ENCODE data around the gene FPR2. TPM values are rescaled to one million over a fixed set of nuclear protein-coding genes. Genes with fewer than 3 reads are reported as not detected.

The FPR2 gene, protein sequence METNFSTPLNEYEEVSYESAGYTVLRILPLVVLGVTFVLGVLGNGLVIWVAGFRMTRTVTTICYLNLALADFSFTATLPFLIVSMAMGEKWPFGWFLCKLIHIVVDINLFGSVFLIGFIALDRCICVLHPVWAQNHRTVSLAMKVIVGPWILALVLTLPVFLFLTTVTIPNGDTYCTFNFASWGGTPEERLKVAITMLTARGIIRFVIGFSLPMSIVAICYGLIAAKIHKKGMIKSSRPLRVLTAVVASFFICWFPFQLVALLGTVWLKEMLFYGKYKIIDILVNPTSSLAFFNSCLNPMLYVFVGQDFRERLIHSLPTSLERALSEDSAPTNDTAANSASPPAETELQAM
- total RNA-seq = not detected

DNA sequence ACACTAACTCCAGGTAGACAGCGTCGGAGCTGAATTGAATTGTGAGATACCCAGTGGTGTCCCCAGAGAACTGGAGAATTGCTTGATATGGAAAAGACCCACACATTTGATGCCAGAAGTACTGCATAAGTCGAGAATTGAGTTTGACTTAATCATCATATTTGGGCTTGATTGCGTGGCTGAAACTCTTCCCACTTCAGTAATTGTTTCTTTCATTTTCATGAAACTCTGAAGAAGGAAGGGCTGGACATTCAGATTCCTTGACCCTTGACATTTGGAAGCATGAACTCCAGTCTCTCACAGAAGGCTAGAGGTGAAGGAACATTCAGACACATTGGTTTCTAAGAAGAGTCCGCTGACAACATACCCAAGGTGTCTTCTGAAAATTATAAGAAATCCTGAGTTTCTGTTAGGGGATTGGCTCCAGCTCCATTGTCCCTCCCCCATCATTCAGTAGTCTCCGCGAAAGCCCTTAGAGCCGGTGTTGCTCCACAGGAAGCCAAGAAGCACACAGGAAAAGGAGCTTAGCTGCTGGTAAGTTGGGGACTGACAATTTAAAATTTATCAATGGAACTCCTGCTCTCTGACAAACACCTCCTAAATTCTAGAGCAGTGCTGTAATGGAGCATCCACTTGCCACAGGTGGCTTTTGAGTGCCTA, at the start of gene FPR2:
Gene FPR2 (plus strand): TSS at position 484 of the 660 bp plus-strand sequence. CDS start 7,479 bp downstream, outside the sequence.
- Mint-ChIP-seq H3K4me1 (ENCODE audit: low read depth) (peaks cover 3% of the 10 kb centered on the region), H3K9me3 (peaks cover 3% of the 10 kb centered on the region), H3K27me3 (ENCODE audit: low read depth) (peaks cover 33% of the 10 kb centered on the region), H3K27ac (no peak within 1 kb of the TSS), H3K36me3 (ENCODE audit: low read depth) (no peaks in the 10 kb centered on the region), H3K4me3 (no peak within 1 kb of the TSS)
- intact Hi-C loops (cut with micrococcal nuclease) = no loop called here
- no peak for DNase-seq
- CTCF ChIA-PET = interaction anchor here (0.5 kb wide), 1 partner anchor 32 kb away, joined by 3 read pairs; no protein-coding TSS in a partner anchor

DNA sequence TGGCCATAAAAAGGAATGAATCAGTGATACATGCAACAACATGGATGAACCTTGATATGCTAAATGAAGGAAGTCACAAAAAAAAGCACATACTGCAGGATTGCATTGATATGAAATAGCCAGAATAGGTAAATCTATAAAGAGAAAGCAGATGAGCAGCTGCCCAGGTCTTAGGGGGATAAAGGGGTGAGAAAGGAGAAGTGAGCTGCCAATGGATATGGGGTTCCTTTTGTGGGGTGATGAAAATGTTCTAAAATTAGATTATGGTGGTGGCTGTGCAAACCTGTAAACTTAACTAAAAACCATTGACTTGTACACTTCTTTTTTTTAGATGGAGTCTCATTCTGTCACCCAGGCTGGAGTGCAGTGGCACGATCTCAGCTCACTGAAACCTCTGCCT, 49.3 kb upstream of the FPR2 start:
- CTCF ChIA-PET = no interaction called here
- Mint-ChIP-seq H3K4me1 (ENCODE audit: low read depth) (no peaks in the 10 kb centered on the region), H3K4me3 (no peak overlapping the region), H3K36me3 (ENCODE audit: low read depth) (peaks cover 6% of the 10 kb centered on the region), H3K9me3 (no peaks in the 10 kb centered on the region), H3K27ac (no peak overlapping the region), H3K27me3 (ENCODE audit: low read depth) (no peaks in the 10 kb centered on the region)
- intact Hi-C loops (cut with micrococcal nuclease) = no loop called here
- no peak for DNase-seq

DNA sequence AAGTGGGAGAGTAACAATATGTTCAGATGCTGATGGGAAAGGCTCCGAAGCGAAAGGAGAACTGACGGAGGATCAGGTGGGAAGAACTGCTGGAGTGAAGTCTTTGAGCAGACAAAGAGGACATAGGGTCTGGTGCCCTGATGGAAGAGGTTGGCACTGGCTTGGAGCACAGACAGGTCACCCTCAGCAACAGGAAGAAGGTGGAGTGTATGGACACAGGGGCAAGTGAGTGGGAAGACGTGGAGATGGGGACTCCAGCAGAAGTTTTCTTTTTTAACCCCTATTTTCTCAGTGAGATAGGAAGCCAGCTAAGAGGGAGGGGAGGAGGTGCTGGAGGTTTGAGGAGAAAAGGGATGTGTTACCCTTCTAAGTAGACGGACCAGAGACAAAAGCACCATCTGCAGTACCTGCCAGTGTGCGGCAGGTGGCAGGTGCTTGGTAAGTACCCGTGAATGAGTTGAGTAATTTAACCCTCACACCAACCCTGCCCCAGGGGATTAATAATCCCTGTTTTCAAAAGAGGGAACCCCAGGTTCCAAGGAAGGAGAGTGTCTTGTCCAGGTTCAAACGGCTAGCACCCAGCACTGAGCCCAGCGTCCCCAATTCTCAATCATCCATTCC, 48.4 kb upstream of the FPR2 start:
- CTCF ChIA-PET = no interaction called here

DNA sequence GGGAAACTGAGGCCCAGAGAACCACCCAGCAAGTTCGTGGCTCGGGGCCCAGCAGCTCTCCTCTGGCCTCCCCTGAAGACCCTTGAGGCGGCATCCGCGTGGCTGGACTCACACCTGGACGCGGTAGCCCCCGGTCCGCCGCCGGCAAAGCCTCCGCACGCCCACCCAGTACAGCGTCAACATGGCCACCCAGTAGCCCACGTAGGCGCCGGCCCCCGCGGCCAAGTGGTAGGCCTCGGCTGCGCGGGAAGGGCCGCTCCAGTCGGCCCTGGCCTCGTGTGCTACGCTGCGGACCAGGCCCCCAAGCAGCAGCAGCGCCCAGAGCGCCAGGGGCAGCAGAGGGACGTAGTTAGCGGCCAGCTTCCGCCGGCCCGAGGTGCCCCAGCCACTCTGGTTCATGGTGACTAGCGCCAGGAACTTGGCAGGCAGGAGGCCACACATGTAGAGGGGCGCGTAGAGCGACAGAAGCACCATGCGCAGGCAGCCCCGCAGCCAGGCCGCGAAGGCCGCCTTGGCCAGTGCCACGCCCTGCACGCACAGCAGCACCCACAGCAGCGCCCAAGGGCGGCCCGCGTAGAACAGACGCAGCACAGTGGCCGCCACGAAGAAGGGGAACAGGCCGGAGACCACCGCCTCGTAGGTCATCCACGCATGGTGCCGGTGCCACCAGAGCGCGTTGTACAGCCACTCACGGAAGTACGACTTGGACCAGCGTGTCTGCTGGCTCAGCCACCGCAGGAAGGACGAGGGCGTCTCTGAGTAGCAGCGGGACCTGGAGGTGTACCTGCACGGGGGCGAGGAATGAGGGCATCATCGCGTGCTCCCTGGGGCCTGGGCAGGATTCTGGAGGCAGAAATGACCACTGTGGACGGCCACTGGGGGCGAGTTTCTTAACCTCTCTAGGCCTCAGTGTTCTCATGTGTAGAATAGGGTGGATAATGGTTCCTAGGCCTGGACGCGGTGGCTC, 47.4 kb upstream of the FPR2 start:
- intact Hi-C loops (cut with micrococcal nuclease) = no loop called here
- Mint-ChIP-seq H3K36me3 (ENCODE audit: low read depth) (no peaks in the 10 kb centered on the region), H3K27ac (no peak overlapping the region), H3K9me3 (no peaks in the 10 kb centered on the region), H3K4me3 (no peak overlapping the region), H3K4me1 (ENCODE audit: low read depth) (no peaks in the 10 kb centered on the region), H3K27me3 (ENCODE audit: low read depth) (peaks cover 5% of the 10 kb centered on the region)
- CTCF ChIA-PET = no interaction called here
- DNase-seq = no peak

More for the DNA sequence above, 48.4 kb upstream of the FPR2 start:
- Mint-ChIP-seq H3K27ac (no peak overlapping the region), H3K4me1 (ENCODE audit: low read depth) (no peaks in the 10 kb centered on the region), H3K9me3 (no peaks in the 10 kb centered on the region), H3K36me3 (ENCODE audit: low read depth) (no peaks in the 10 kb centered on the region), H3K4me3 (no peak overlapping the region), H3K27me3 (ENCODE audit: low read depth) (no peaks in the 10 kb centered on the region)
- no peak for DNase-seq
- intact Hi-C loops (cut with micrococcal nuclease) = no loop called here

DNA sequence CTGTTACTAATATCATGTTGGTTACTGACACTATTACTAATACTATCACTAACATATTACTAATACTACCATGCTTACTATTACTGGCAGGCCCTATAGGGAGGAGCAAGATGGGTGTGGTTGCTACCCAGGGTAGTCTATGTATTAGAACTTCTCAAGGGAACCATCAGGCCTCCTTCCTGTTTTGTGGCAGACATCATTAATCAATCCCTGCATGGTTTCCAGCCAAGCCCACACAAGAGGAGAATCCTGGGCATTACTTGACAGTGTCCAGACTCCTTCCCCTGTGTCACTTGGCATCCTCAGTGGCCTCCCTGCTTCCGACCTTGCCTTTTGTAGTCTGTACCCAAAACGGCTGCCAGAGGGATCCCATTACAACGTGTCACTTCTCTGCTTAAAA, 46.1 kb upstream of the FPR2 start:
- Mint-ChIP-seq H3K36me3 (ENCODE audit: low read depth) (peaks cover 2% of the 10 kb centered on the region), H3K9me3 (no peaks in the 10 kb centered on the region), H3K27ac (no peak overlapping the region), H3K4me3 (no peak overlapping the region), H3K27me3 (ENCODE audit: low read depth) (peaks cover 13% of the 10 kb centered on the region), H3K4me1 (ENCODE audit: low read depth) (no peaks in the 10 kb centered on the region)
- intact Hi-C loops (cut with micrococcal nuclease) = no loop called here
- DNase-seq = no peak
- CTCF ChIA-PET = no interaction called here

DNA sequence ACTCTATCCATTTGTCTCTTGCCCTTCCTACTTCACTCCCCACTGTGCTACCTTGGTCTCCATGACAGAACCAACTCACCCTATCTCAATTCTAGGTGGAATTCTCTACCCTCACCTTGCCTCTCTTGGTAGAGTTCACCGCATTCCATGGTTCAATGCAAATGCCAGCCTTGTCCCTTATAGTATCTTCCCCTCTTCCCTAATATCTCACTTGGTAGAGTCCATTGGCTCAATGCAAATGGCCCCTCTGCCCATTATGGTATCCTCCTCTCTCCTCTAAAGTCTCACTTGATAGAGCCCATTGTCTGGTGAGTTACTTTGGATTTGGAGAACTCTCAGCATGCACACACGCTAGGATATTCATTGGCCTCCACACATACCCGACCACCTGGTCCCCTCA, 45.1 kb upstream of the FPR2 start:
- CTCF ChIA-PET = no interaction called here
- Mint-ChIP-seq H3K27ac (no peak overlapping the region), H3K36me3 (ENCODE audit: low read depth) (peaks cover 2% of the 10 kb centered on the region), H3K27me3 (ENCODE audit: low read depth) (peaks cover 19% of the 10 kb centered on the region), H3K4me3 (no peak overlapping the region), H3K4me1 (ENCODE audit: low read depth) (peaks cover 2% of the 10 kb centered on the region), H3K9me3 (no peaks in the 10 kb centered on the region)
- intact Hi-C loops (cut with micrococcal nuclease) = no loop called here
- DNase-seq = no peak

DNA sequence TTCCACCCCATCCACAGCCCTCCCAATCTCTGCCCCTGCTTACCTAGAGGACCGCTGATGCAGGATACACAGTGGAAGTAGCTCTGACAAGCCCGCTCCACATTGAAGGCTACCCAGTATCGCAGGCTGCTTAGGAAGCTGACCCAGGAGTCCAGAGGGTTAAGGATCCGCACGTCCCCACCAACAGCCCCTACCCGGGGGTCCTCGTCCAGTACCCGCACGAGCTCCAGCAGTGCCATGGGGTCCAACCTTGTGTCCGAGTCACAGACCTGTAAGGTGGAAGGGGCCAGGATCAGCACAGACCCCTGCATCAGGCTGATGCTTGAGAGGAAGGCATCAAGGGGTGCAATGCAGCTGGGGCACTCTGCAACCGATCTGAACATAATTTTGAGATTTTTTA, 44.1 kb upstream of the FPR2 start:
- no peak overlapping the region for H3K27ac Mint-ChIP-seq
- no peak for DNase-seq
- no peaks in the 10 kb centered on the region for H3K9me3 Mint-ChIP-seq
- no peak overlapping the region for H3K4me3 Mint-ChIP-seq
- H3K4me1 Mint-ChIP-seq (ENCODE audit: low read depth) = peaks cover 2% of the 10 kb centered on the region
- CTCF ChIA-PET = no interaction called here
- intact Hi-C loops (cut with micrococcal nuclease) = no loop called here
- peaks cover 22% of the 10 kb centered on the region for H3K27me3 Mint-ChIP-seq (ENCODE audit: low read depth)
- peaks cover 2% of the 10 kb centered on the region for H3K36me3 Mint-ChIP-seq (ENCODE audit: low read depth)

DNA sequence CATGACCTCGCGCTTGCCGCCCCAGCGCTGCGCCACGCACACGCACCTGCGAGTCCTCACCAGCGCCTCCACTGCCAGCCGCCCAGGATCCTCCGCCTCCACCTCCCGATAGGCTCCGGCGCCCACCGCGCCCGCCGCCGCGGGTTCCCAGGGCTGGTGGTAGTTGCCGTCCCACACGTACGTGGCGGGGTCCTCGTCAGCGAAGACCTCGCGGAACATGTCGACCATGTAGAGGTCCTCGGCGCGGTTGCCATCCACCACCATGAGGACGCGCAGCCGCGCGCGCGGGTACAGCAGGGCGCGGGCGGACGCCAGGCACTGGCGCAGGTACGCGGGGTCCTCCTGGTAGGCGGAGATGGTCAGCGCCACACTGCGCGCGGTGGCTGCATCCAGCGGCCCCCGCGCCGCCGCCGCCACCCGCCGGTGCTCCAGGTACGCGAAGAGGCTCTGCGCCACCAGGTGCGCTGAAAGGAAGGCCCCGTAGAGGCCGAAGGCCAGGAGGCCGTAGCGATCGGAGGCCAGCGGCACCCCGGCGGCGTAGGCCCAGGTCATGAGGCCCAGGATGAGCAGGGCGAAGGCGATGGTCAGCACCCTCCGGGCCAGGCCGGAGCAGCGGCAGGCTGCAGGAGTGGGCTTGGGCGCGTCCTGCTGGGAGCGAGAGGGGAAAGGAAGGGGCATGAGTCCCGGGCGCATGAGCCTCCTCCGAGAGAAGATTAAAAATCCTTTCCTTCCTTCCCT, 41.6 kb upstream of the FPR2 start:
- no peaks in the 10 kb centered on the region for H3K9me3 Mint-ChIP-seq
- CTCF ChIA-PET = no interaction called here

DNA sequence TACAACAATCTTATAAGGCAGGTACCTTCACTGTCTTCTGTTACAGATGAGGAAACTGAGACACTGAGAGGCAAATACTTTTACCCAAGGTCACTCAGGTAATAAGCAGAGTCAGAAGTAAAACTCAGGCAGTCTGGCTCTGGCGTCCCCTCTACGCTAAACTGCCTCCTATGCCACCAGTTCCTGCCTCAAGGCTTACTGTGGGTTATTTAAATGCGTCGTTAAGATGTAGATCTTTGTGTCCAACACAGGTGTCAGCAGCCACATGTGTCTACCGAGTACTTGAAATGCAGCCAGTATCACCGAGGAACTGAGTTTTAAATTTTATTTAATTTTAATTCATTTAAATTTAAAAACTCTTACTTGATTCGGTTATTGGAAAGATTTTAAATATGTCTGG, 39.1 kb upstream of the FPR2 start:
- peaks cover 2% of the 10 kb centered on the region for H3K4me1 Mint-ChIP-seq (ENCODE audit: low read depth)
- H3K36me3 Mint-ChIP-seq (ENCODE audit: low read depth) = peaks cover 2% of the 10 kb centered on the region
- no peaks in the 10 kb centered on the region for H3K9me3 Mint-ChIP-seq
- intact Hi-C loops (cut with micrococcal nuclease) = no loop called here
- H3K27ac Mint-ChIP-seq = no peak overlapping the region
- H3K4me3 Mint-ChIP-seq = no peak overlapping the region
- DNase-seq = no peak
- CTCF ChIA-PET = no interaction called here
- peaks cover 49% of the 10 kb centered on the region for H3K27me3 Mint-ChIP-seq (ENCODE audit: low read depth)

More for the DNA sequence above, 41.6 kb upstream of the FPR2 start:
- intact Hi-C loops (cut with micrococcal nuclease) = no loop called here
- DNase-seq = no peak
- H3K36me3 Mint-ChIP-seq (ENCODE audit: low read depth) = peaks cover 2% of the 10 kb centered on the region
- H3K27me3 Mint-ChIP-seq (ENCODE audit: low read depth) = peaks cover 33% of the 10 kb centered on the region
- no peak overlapping the region for H3K27ac Mint-ChIP-seq
- H3K4me1 Mint-ChIP-seq (ENCODE audit: low read depth) = peaks cover 2% of the 10 kb centered on the region
- H3K4me3 Mint-ChIP-seq = no peak overlapping the region

DNA sequence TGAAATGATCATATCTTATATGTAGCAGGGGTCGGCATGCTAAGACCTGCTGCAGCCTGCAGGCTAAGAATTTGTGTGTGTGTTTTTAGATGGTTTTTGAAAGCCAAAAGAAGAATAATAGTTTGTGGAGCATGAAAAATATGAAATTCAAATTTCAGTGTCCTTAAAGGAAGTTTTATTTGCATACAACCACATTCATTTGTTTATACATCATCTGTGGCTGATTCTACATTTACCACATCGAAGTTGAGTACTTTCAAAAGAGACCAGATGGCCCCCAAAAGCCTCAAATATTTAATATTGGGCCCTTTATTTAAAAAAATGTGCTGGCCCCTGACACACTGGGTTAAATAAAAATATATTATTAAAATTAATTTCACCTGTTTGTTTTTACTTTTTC, 38.5 kb upstream of the FPR2 start:
- H3K9me3 Mint-ChIP-seq = no peaks in the 10 kb centered on the region
- CTCF ChIA-PET = no interaction called here
- H3K27me3 Mint-ChIP-seq (ENCODE audit: low read depth) = peaks cover 55% of the 10 kb centered on the region
- H3K4me3 Mint-ChIP-seq = no peak overlapping the region
- H3K4me1 Mint-ChIP-seq (ENCODE audit: low read depth) = peaks cover 2% of the 10 kb centered on the region
- H3K36me3 Mint-ChIP-seq (ENCODE audit: low read depth) = peaks cover 2% of the 10 kb centered on the region
- intact Hi-C loops (cut with micrococcal nuclease) = no loop called here
- no peak overlapping the region for H3K27ac Mint-ChIP-seq
- DNase-seq = no peak

DNA sequence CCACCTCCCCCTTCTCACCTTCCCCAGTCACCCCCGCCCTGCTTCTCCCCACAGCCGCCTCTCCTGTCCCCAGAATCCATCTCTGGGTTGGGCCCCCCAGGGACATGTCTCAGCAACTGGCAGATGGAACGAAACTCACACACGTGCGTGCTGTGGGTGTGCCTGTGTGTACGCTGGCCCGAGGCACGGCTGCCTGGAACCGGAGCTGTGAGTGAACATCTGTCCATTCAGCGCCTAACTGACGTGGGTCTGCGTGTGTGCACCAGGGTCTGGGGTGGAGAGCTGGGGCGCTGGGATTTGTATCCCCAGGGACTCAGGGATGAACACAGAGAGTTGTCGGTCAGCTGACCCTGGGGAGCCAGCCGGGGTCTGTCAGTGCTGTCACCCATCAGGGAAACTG, 36.4 kb upstream of the FPR2 start:
- Mint-ChIP-seq H3K27me3 (ENCODE audit: low read depth) (peaks cover 50% of the 10 kb centered on the region), H3K4me1 (ENCODE audit: low read depth) (peaks cover 2% of the 10 kb centered on the region), H3K9me3 (no peaks in the 10 kb centered on the region), H3K27ac (no peak overlapping the region), H3K4me3 (no peak overlapping the region), H3K36me3 (ENCODE audit: low read depth) (no peaks in the 10 kb centered on the region)
- CTCF ChIA-PET = interaction anchor here (0.7 kb wide), 1 partner anchor 211 kb away, joined by 3 read pairs; no protein-coding TSS in a partner anchor
- intact Hi-C loops (cut with micrococcal nuclease) = no loop called here
- DNase-seq = no peak

Data from activated naive CD4-positive, alpha-beta T cell treated with anti-CD3 and anti-CD28 coated beads for 36 hours (primary cell).